Measurements from ENCODE around the gene TMEM150B.

Gene TMEM150B

DNA sequence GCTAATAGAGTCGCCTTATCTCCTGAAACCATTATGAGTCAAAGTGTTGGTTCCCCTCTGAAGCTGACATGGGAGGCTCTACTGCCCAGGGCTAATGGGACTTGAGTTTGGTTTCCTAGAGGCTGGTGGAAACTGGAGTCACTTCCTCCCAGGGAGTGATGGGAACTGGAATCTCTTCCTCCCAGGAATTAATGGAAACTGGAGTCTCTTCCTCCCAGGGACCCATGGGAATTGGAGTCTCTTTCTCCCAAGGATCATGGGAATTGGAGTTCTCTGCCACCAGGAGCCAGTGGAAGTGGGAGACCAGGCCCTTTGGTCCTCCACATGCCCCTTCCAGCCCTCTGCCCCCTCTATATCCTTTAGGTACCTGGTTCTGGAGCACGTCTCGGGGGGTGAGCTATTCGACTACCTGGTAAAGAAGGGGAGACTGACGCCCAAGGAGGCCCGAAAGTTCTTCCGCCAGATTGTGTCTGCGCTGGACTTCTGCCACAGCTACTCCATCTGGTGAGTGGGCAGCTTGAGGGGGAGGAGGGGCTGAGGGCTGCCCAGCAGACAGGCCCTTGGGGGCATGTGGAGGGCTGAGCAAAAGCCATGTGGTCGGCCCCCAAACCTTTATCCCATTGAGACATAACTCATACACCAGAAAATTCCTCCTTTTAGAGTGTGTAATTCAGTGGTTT is 35.9 kb downstream of the TMEM150B start:
- Mint-ChIP-seq H3K9me3 (no peaks in the 10 kb centered on the region), H3K4me1 (peaks cover 9% of the 10 kb centered on the region), H3K27me3 (peaks cover 5% of the 10 kb centered on the region), H3K36me3 (no peaks in the 10 kb centered on the region), H3K27ac (no peak overlapping the region), H3K4me3 (no peak overlapping the region)
- CTCF ChIA-PET = interaction anchor here (0.6 to 1.3 kb wide), 2 partner anchors 9 to 84 kb away, joined by 3 read pairs; partner anchors contain the start of gene HSPBP1
- DNase-seq = no peak

DNA sequence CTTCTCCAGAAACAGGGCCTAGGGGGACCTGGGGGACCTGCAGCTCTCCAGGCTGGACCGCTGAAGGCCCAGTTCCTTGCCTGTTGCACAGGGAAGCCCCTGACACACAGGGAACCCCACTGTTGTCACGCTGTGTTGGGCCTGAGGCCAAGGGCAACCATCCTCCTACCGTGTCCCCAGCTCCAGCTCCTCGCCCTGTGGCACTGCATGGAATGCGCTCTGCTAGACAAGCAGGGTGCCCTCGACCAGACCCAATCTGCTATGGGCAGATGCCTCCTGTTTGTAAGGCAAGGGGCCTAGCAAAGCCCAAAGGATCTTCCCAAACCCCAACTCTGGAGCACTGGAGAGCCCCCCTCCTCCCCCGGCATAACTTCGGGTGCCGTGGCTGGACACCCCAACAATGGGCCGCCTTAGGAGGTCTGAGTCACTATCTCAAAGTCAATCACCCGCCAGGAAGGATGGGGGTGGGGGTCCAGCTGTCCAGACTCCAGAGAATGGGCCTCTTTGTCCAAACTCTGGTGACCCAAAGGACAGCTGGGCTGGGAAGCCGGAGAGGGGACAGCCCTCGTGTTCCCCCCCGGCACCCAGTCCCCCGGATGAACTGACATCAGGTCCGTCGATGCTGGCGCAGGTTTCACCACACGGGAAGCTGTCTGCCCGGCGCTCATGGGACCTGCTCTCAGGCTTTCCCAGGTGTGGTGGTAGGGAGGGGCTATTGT is 37.6 kb downstream of the TMEM150B start:
- CTCF ChIA-PET = interaction anchor here (1.0 kb wide), 1 partner anchor 14 kb away, joined by 4 read pairs; no protein-coding TSS in a partner anchor

DNA sequence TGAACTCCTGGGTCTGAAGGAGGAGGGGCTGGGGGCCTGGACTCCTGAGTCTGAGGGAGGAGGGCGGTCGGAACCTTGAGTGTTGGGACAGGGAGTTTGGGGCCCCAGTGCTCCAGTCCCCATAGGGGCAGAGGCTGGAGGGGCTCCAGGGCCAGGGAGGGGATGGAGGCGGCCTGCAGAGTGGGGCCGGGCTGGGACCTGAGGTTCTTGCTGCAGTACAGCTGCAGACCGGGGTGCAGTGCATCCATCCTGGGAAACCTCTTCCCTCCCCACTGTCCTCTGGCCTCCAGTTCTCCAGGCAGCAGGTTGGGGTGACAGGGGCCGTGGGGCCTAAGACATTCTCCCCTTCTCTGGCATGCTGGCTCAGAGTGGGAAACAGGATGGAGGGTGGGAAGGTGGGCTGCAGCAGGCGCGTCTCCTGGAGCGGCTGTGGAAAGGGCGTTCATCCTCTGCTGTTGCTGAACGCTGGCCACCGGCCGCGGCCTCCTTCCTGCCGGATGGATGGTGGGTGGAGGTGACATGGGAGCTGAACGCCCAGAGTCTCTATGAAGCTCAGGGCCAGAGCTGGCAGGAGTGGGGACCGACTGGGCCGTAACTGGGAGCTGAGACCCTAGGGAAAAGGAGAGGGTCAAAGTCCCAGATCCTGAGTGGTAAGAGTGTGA is 39.8 kb downstream of the TMEM150B start:
- Mint-ChIP-seq H3K4me1 (peaks cover 20% of the 10 kb centered on the region), H3K9me3 (no peaks in the 10 kb centered on the region), H3K36me3 (no peaks in the 10 kb centered on the region), H3K4me3 (no peak overlapping the region), H3K27ac (no peak overlapping the region), H3K27me3 (peaks cover 21% of the 10 kb centered on the region)
- DNase-seq = no peak
- CTCF ChIA-PET = no interaction called here

More for the DNA sequence above, 37.6 kb downstream of the TMEM150B start:
- Mint-ChIP-seq H3K4me1 (peaks cover 16% of the 10 kb centered on the region), H3K27ac (no peak overlapping the region), H3K4me3 (no peak overlapping the region), H3K9me3 (no peaks in the 10 kb centered on the region), H3K27me3 (peaks cover 18% of the 10 kb centered on the region), H3K36me3 (no peaks in the 10 kb centered on the region)
- DNase-seq = no peak

DNA sequence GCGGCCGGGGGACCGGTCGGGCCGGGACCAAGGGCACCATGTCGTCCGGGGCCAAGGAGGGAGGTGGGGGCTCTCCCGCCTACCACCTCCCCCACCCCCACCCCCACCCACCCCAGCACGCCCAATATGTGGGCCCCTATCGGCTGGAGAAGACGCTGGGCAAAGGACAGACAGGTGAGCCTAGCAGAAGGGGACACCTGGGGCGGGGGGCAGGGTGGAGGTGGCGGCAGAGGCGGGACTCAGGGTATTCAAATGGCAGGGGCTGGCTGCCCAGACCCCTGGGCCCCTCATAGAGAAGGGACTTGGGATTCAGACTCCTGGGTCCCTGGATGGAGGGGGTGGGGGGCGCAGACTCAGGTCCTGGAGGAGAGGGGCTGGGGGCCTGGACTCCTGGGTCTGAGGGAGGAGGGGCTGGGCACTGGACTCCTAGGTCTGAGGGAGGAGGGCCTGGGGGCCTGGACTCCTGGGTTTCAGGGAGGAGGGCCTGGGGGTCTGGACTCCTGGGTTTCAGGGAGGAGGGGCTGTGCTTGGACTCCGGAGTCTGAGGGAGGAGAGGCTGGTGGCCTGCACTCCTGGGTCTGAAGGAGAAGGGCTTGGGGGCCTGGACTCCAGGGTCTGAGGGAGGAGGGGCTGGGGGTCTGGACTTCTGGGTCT is 40.6 kb downstream of the TMEM150B start:
- Mint-ChIP-seq H3K36me3 (peaks cover 3% of the 10 kb centered on the region), H3K27ac (no peak overlapping the region), H3K4me3 (no peak overlapping the region), H3K9me3 (no peaks in the 10 kb centered on the region), H3K4me1 (peaks cover 28% of the 10 kb centered on the region), H3K27me3 (peaks cover 21% of the 10 kb centered on the region)
- DNase-seq = no peak
- CTCF ChIA-PET = no interaction called here

DNA sequence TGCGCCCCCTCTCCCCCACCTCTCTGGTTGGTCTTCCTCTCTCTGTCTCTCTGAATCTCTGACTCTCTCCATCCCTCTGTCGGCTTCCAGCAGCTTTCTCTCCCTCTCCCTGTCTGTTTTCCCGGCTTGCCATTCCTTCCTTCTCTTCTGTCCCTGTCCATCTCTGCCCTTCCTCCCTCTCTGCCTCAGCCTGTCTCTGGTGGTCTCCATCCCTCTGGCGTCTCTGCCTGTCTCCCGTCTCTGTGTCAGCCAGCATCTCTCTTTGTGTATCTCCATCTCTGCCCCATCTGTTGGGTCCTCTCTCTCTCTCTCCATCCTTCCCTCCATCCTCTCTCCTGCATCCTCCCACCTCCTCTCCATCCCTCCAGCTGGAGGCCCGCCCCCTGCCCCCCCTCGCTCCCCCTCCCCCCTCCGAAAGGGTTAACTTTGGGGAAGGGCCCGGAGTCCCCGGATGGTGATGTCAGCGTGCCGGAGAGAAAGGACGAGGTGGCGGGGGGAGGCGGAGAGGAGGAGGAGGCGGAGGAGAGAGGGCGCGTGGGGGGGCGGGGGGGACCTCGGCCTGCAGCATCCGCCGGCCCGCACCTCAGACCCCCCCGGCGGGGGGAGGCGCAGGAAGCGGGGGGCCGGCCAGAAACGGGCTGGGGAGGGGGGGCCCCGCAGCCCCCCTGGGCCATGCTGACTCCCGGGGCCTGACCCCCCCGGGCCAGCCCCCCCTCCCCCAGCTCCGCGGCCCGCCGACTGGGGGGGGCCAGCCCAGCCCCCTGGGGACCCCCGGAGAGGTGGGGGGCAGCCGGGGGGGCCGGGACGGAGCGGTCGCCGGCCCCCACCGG is 41.4 kb downstream of the TMEM150B start, which contains the start of gene BRSK1:
Gene BRSK1, plus strand, starts transcription at position 450 of the 830 bp plus-strand sequence. CDS start 446 bp downstream, outside the sequence.
- DNase-seq = peak; percentile 65
- Mint-ChIP-seq H3K27me3 (peaks cover 21% of the 10 kb centered on the region), H3K27ac (no peak within 1 kb of the TSS), H3K4me1 (peaks cover 33% of the 10 kb centered on the region), H3K4me3 (no peak within 1 kb of the TSS), H3K9me3 (no peaks in the 10 kb centered on the region), H3K36me3 (peaks cover 3% of the 10 kb centered on the region)
- CTCF ChIA-PET = interaction anchor here (0.8 kb wide), 1 partner anchor 18 kb away, joined by 3 read pairs; no protein-coding TSS in a partner anchor

DNA sequence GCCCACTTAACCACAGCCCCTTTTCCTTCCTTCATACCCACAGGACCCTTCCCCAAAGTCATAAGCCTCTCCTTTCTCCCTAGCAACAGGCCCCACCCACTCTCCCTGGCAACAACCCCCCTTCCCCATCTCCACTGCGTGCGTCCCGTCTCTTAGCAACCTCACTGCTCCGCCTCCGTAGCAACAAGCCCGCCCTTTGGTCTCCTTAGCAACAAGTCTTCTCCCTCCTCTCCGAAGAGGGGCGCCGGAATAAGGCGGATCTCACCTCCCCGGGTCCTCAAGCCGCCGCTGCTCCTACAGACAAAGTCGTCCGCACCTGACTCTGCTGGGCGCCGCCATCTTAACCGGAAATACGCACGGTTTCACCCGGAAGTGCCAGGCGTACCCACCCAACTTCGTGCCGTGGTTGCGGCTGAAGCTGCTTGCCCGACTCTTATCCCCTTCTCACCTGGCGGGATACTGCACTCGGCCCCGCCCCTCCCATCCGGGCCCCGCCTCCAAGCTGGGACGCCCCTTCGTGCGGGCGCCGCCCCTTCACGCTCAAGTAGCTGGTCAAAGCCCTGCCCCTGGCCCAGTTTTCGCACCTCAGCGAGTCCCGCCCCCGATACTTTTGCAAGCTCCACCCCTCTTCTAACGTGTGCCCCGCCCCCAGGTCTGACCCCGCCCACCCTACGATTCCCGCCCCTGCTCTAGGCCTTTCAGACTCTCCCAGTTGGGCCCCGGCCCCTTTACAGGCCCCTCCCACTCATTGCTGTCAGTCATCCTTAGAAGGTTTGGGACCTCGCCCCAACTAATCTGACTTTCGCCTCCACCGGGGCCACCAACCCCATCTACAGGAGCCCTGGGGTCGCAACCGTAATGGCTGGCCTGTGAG is 45.1 kb downstream of the TMEM150B start, which contains the start of gene HSPBP1:
Gene HSPBP1, minus strand, starts transcription at position 341 of the 874 bp plus-strand sequence. CDS start 502 bp downstream, outside the sequence.
- no peaks in the 10 kb centered on the region for H3K9me3 Mint-ChIP-seq
- H3K27me3 Mint-ChIP-seq = peaks cover 19% of the 10 kb centered on the region
- peak; percentile 96 for DNase-seq
- peak within 1 kb of the TSS; percentile 97 for H3K4me3 Mint-ChIP-seq
- peaks cover 8% of the 10 kb centered on the region for H3K36me3 Mint-ChIP-seq
- peaks cover 46% of the 10 kb centered on the region for H3K4me1 Mint-ChIP-seq
- H3K27ac Mint-ChIP-seq = peak within 1 kb of the TSS; percentile 93
- CTCF ChIA-PET = interaction anchor here (0.8 to 1.9 kb wide), 5 partner anchors 9 to 26 kb away, joined by 3 to 9 read pairs (median 5); partner anchors contain the start of gene PPP6R1

DNA sequence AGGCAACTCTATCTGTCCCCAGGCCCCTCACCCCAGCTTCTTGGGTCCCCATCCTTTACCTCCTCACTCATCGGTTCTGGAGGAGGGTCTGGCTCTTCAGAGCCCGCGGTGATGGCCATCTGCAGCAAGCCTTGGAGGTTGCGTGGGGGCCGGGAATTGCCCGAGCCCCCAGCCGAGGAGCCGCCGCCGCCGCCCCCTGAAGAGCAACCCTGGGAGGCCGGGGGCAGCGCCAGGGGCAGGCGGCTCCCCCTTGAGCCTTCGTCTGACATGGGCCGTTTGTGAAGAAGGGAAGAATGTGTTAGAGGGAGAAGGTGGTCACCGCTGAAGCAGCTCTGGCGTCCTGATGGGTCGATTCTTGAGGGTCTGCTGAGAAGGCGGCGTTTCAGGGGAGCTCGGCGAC is 45.8 kb downstream of the TMEM150B start:
- Mint-ChIP-seq H3K9me3 (no peaks in the 10 kb centered on the region), H3K27me3 (peaks cover 16% of the 10 kb centered on the region), H3K4me1 (peaks cover 46% of the 10 kb centered on the region), H3K4me3 (peak overlapping the region; percentile 97), H3K27ac (peak overlapping the region; percentile 93), H3K36me3 (peaks cover 8% of the 10 kb centered on the region)
- CTCF ChIA-PET = interaction anchor here (1.5 to 1.9 kb wide), 2 partner anchors 13 to 19 kb away, joined by 8 to 9 read pairs; partner anchors contain the start of gene PPP6R1
- DNase-seq = no peak

DNA sequence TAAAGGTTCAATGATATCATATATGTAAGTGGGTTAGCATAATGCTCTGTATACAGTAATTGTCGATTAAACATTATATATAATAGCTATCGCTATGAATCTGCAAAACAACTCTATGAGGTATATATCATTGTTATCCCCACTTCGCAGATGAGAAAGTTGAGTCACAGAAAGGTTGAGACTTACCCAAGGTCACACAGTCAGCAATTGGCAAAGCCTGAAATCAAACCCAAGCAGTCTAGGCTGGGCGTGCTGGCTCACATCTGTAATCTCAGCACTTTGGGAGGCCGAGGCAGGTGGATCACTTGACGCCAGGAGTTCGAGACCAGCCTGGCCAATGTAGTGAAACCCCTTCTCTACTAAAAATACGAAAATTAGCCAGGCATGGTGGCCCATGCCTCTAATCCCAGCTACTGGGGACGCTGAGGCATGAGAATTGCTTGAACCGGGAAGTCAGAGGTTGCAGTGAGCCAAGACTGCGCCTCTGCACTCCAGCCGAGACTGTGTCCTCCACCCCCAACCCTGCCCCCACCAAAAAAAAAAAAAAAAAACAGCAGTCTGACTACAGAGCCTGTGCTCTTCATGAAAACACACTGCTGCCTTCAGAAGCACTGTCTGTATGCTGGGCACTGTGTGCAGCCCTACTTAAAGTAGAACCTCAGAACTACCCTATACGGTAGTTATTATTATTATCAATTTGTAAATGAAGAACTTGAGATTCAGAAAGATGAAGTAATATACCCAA is 46.6 kb downstream of the TMEM150B start:
- H3K4me3 Mint-ChIP-seq = peak overlapping the region; percentile 97
- peaks cover 45% of the 10 kb centered on the region for H3K4me1 Mint-ChIP-seq
- CTCF ChIA-PET = no interaction called here

DNA sequence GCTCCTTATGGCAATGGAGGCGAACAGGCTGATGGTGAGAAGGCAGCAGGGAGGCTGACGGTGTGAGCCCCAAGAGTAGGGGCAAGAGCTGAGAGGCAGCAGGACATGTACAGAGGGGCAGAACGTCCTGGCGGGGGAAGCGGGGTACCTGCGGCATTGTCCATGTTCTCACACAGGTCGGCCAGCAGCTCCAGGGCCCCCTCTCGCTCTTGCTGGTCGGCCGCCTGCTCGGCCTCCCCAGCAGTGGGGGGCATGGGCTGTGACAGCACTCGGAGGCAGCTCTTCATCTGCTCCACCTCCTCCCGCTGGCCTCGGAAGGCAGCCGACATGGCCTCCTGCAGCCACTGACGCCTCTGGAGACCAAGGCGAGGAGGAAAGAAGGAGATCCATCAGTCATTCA is 47.6 kb downstream of the TMEM150B start:
- Mint-ChIP-seq H3K27ac (peak overlapping the region; percentile 42), H3K9me3 (no peaks in the 10 kb centered on the region), H3K36me3 (peaks cover 12% of the 10 kb centered on the region), H3K27me3 (peaks cover 3% of the 10 kb centered on the region), H3K4me3 (peak overlapping the region; percentile 51), H3K4me1 (peaks cover 39% of the 10 kb centered on the region)
- CTCF ChIA-PET = interaction anchor here (1.2 kb wide), 1 partner anchor 15 kb away, joined by 3 read pairs; no protein-coding TSS in a partner anchor
- DNase-seq = no peak

More for the DNA sequence above, 46.6 kb downstream of the TMEM150B start:
- no peaks in the 10 kb centered on the region for H3K9me3 Mint-ChIP-seq
- H3K27ac Mint-ChIP-seq = peak overlapping the region; percentile 19
- H3K27me3 Mint-ChIP-seq = peaks cover 13% of the 10 kb centered on the region
- peaks cover 10% of the 10 kb centered on the region for H3K36me3 Mint-ChIP-seq
- no peak for DNase-seq

DNA sequence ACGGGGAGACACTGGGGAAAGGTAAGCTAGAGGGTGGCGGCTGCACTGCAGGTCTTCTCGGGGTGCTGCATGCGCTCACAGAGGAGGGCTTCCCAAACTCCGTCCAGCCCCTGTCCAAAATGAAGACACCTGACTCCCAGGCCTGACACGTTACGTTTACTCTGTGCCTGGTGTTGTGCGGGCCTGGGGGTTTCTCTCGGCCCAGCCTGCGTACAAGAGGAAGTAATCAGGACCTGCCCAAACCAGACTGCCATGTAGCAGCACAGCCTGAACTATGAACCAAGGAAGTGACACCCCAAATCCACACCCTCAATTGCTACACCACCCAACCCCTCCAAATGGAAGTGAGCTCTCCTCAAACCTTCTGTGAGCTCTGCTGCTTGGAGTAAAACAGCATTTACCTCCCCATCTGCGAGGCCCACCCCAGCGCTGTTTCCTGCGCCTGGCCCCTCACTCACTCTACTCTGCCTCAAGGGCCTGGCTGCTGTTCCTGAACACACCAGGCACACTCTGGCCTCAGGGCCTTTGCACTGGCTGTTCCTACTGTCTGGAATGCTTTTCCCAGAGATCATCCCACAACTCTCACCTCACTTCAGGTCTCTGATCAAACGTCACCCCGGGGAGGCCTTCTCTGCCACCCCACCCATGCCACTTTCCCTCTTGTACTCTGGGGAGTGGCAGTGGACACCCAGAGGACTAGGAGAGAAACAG is 48.3 kb downstream of the TMEM150B start:
- DNase-seq = no peak
- H3K36me3 Mint-ChIP-seq = peaks cover 18% of the 10 kb centered on the region
- H3K9me3 Mint-ChIP-seq = no peaks in the 10 kb centered on the region
- H3K27ac Mint-ChIP-seq = peak overlapping the region; percentile 83
- H3K4me1 Mint-ChIP-seq = peaks cover 37% of the 10 kb centered on the region
- H3K4me3 Mint-ChIP-seq = peak overlapping the region; percentile 51
- no peaks in the 10 kb centered on the region for H3K27me3 Mint-ChIP-seq
- CTCF ChIA-PET = interaction anchor here (1.2 kb wide), 1 partner anchor 14 kb away, joined by 3 read pairs; no protein-coding TSS in a partner anchor
